Anterior cingulate cortex (tissue), 58 donors: ENCODE results near the gene ZNF76.
"Not testable (repeated sequence)": the region's sequence is repeated elsewhere in the genome, so short reads cannot be mapped to it uniquely, and the experiment has no call there.

ENCODE experiments used
- DNase-seq, 58 donors: peaks; one replicate each; lab custom pipeline; 2025; lab: John Stamatoyannopoulos, UW

ZNF76 gene

GRCh38 chr6:35296931-35297600 lies 37.5 kb downstream of the ZNF76 start:
- no peak for DNase-seq

GRCh38 chr6:35297601-35298481 lies 38.3 kb downstream of the ZNF76 start, which contains the start of gene DEF6:
Gene DEF6, plus strand, starts transcription at chr6:35297818. Its CDS starts 39 bp downstream, at chr6:35297857.
- peak in 29 of 58 donors; percentile 3 to 55 (median 24) for DNase-seq

DNA sequence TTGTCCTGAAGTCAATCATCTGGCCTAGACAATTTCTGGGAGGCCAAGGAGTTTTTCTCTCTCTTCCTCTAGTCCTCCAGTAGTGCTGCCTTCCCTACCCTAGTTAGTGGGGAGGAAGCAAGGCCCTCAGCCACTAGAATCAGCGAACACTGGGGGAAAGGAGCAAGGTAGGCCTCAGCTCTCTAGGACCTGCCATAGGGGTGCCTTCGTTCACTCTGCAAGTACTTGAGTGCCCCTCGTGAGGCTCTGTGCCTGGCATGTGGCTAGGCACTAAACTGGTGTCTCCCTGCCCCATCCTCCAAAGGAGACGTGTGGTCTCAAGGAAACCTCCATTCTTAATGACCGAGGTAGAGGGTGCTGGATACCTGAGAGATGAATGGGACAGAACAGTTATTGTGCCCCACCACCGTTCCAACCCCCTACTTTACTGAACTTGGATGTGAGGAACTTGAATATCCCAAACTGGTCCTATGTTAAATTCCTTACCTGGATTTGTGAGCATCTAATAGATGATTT lies 39.1 kb downstream of the ZNF76 start:
- DNase-seq = no peak

- DNase-seq = peak in 4 of 58 donors; percentile 8 to 29 (median 18)
These were observed 40.1 kb downstream of the ZNF76 start for GRCh38 chr6:35299674-35300073.

DNA sequence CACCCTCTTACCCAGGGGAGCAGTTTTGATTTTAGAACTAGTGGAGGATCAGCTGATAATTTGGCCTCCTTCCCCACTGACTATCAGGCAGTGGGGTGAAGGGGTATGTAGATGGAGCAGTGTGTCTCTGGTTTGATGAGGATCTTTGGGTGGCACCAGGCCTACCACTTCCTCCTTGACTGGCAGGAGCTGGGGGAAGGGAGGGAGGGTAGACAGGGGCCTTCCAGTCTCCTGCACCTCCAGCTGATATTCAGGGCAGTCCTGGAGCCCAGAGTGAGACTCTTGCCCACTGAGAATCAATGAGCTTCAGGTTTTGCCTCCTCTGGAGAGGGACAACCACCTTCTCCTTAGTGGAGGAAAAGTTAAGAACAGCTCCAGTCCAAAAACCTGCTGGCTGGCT lies 41.3 kb downstream of the ZNF76 start:
- DNase-seq = no peak

DNA sequence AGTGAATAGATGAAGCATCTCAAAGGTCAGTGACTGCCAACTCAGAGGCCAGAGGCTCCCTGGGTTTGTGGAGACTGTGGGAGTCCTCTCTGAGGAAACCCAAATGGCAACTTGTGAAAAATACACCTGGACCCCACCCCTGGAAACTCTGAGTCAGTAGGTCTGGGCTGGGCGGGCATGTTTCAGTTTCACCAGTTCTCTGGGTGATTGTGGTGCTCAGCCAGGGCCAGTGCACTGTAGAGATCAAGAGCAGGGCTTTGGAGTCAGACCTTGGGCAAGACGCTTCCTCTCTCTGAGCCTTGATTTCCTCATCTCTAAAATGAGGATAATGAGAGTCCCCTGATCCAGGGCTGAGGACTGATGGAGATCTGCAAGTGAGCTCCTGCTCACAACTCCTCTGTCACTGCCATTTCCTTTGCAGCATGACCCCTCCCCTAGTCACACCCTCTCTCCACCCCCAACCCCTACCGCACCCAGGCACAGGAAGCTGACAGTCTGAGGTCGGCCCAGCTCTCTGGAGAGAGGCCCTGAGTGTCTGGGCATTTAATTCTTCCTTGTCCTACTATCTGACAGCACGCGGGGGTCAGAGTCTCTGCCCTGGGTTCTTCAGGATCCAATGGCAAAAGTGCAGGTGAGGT lies 43.2 kb downstream of the ZNF76 start:
- peak in 3 of 58 donors; percentile 8 to 50 (median 42) for DNase-seq

DNA sequence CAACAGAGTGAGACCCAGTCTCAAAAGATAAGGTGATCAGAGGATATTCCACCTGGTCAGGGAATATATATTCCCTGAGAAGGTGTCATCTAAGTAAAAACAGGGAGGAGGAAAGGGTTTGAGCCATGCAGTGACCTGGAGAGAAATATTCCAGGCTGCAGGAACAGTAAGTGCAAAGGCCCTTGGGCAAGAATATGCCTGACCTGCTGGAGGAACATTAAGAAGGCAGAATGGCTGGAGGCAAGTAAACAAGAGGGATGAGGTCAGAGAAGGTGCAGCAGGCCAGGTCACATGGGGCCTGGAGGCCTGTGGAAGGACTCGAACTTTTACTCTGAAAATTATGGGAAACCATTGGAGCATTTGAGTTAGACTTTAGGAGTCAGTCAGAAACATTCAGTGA lies 44.8 kb downstream of the ZNF76 start:
- DNase-seq = no peak

DNA sequence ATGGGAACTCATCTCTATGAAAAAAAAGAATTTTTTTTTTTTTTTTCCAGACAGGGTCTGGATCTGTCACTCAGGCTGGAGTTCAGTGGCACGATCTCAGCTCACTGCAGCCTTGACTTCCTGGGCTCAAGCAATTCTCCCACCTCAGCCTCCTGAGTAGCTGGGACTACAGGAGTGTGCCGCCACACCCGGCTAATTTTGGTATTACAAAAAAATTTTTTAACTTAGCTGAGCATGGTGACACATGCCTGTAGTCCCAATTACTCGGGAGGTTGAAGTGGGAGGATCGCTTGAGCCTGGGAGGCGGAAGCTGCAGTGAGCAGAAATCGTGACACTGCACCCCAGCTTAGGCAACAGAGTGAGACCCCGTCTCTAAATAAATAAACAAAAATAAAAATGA lies 45.6 kb downstream of the ZNF76 start:
- DNase-seq = no peak

- not testable (repeated sequence) for DNase-seq
These were observed 47.6 kb downstream of the ZNF76 start for GRCh38 chr6:35307138-35307537.

DNA sequence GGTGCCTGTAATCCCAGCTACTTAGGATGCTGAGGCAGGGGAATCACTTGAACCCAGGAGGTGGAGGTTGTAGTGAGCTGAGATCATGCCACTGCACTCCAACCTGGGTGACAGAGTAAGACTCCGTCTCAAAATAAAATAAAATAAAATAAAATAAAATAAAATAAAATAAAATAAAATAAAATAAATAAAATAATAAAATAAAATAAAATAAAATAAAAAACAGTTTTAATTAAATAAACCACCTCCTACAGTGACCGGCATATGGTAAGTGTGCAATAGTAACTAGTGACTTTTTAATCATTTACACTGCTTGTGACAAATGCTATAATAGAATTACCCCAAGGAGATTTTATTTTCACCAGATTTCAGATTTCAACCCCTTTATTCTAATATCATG lies 49.0 kb downstream of the ZNF76 start:
- DNase-seq = not testable (repeated sequence)

GRCh38 chr6:35309611-35310264 lies 50.2 kb downstream of the ZNF76 start:
- no peak for DNase-seq

GRCh38 chr6:35310265-35310831 lies 50.8 kb downstream of the ZNF76 start:
- DNase-seq = no peak

- DNase-seq = no peak
These were observed 52.0 kb downstream of the ZNF76 start for GRCh38 chr6:35311390-35312075.

DNA sequence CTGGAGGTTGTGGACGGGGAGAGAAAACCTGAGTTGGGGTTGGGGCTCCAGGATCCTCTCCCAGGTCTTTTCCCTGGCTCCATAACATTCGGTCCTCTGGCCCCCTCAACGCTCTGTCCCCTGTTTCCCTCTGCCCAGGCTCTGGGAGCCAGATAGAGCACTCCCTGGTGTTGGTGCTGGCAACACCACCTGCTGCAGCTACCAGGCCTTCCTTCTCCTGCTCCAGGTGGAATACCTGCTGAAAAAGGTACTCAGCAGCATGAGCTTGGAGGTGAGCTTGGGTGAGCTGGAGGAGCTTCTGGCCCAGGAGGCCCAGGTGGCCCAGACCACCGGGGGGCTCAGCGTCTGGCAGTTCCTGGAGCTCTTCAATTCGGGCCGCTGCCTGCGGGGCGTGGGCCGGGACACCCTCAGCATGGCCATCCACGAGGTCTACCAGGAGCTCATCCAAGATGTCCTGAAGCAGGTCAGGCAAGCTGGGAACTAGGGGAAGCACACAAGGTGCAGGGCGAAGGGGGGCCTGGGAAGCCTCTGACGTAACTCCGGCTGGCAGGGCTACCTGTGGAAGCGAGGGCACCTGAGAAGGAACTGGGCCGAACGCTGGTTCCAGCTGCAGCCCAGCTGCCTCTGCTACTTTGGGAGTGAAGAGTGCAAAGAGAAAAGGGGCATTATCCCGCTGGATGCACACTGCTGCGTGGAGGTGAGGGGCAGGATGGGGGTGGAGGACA lies 52.7 kb downstream of the ZNF76 start:
- DNase-seq = no peak

DNA sequence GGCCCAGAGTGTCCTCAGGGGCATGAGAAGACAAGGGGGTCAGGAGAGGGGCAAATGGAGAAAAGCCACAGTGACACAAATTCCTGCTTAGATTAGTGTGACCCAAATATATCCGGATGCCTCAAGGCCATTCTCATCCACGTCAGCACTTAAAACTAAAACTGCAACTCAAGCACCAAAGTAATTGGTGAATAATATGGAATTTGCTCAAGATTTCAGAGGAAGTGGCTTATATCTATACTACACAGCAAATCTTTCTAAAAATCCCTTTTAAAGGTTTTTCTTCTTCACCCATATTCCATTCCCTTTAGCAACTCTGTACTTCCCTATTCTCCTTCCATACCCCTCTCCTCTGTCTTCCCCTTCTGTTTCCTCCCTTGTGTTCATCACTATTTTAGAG lies 53.3 kb downstream of the ZNF76 start:
- DNase-seq = no peak

- DNase-seq = peak in 3 of 58 donors; percentile 26 to 31 (median 28)
These were observed 58.1 kb downstream of the ZNF76 start for GRCh38 chr6:35317483-35318195.

- peak in 56 of 58 donors; percentile 10 to 87 (median 73) for DNase-seq
These were observed 58.9 kb downstream of the ZNF76 start for GRCh38 chr6:35318196-35319171.
